ENCODE measurements around the gene SLC2A11.
"Not testable (repeated sequence)": the region's sequence is repeated elsewhere in the genome, so short reads cannot be mapped to it uniquely, and the experiment has no call there.

GRCh38 chr22:23900227-23900626, 42.6 kb downstream of the SLC2A11 start:
- TF ChIP-seq CTCF (IDR thresholded peaks at IDR 0.05; ENCODE audit: low read depth, low read length, missing input control); REST (IDR thresholded peaks at IDR 0.05); ZBTB33 (IDR thresholded peaks at IDR 0.05); SP1 (IDR thresholded peaks at IDR 0.05): not testable (repeated sequence)

Data from liver (tissue), 3 donors.